NCI-H69 (cell line): Measurements from ENCODE around the gene CHST2.

Source experiments
- DNase-seq: peaks from one replicate; lab custom pipeline; 2025; lab: John Stamatoyannopoulos, UW

The CHST2 gene

GRCh38 chr3:143099210-143099609, 20.4 kb upstream of the CHST2 start:
- no peak for DNase-seq

GRCh38 chr3:143099690-143100089, 19.9 kb upstream of the CHST2 start:
- no peak for DNase-seq

- DNase-seq, result no peak
Observed at GRCh38 chr3:143100451-143100850, 19.1 kb upstream of the CHST2 start.

GRCh38 chr3:143101792-143102381, 17.7 kb upstream of the CHST2 start:
- no peak for DNase-seq

- DNase-seq, result no peak
Observed at GRCh38 chr3:143103652-143104051, 15.9 kb upstream of the CHST2 start.

- DNase-seq, result no peak
Observed at GRCh38 chr3:143105170-143105569, 14.4 kb upstream of the CHST2 start.

- DNase-seq, result no peak
Observed at GRCh38 chr3:143109861-143110260, 9.7 kb upstream of the CHST2 start.

GRCh38 chr3:143110371-143110770, 9.2 kb upstream of the CHST2 start:
- DNase-seq, result no peak

- no peak for DNase-seq
Observed at GRCh38 chr3:143118630-143119008, 952 bp upstream of the CHST2 start.

GRCh38 chr3:143119974-143120715, 574 bp downstream of the CHST2 start:
- DNase-seq, result peak; percentile 62

GRCh38 chr3:143120716-143121240, 1.2 kb downstream of the CHST2 start:
- peak; percentile 62 for DNase-seq

GRCh38 chr3:143121241-143122088, 1.9 kb downstream of the CHST2 start:
- peak; percentile 65 for DNase-seq

GRCh38 chr3:143122089-143122430, 2.5 kb downstream of the CHST2 start:
- DNase-seq, result no peak

GRCh38 chr3:143122608-143123352, 3.2 kb downstream of the CHST2 start:
- peak; percentile 13 for DNase-seq

GRCh38 chr3:143123353-143123984, 3.9 kb downstream of the CHST2 start:
- DNase-seq, result no peak

- DNase-seq, result peak; percentile 78
Observed at GRCh38 chr3:143124601-143125520, 5.3 kb downstream of the CHST2 start.

GRCh38 chr3:143127801-143128200, 8.2 kb downstream of the CHST2 start:
- no peak for DNase-seq

GRCh38 chr3:143128227-143128955, 8.8 kb downstream of the CHST2 start:
- DNase-seq, result no peak

GRCh38 chr3:143132246-143132980, 12.8 kb downstream of the CHST2 start:
- no peak for DNase-seq
